SK-N-SH (cell line): ENCODE measurements around the gene KCNT1. TPM values are rescaled to one million over a fixed set of nuclear protein-coding genes. Genes with fewer than 3 reads are reported as not detected.

Source experiments
- CTCF ChIA-PET: fragments of 300-600, 350-600 bp; formaldehyde crosslinking; extraction: SDS; loops from one replicate; lab custom pipeline; 2021; lab: Yijun Ruan, JAX
- POLR2A ChIA-PET: fragments of 350-600 bp; sonication (Branson Sonifier 250); formaldehyde crosslinking; extraction: SDS; loops from one replicate; lab custom pipeline; 2020; ENCODE audit warnings: antibody characterized with exemption, inconsistent platforms; lab: Yijun Ruan, JAX
- DNase-seq: peaks from one replicate; pipeline ENCODE4 v3.0.0; 2012
- H2AFZ ChIP-seq: fragments of 200-600 bp; sonication (generic); 2 replicates; pipeline ENCODE4 v1.8.1; 2016; ENCODE audit warnings: antibody characterized with exemption, mild to moderate bottlenecking, low read depth
- H3F3A ChIP-seq: fragments of 200-600 bp; sonication (generic); replicated peaks from 2 replicates; pipeline ENCODE3; 2016; ENCODE audit warnings: antibody characterized with exemption, mild to moderate bottlenecking; ENCODE audit not compliant: insufficient read depth
- H3K27ac ChIP-seq, 2 experiments: fragments of 200-500 bp in 1 of 2; fragments of 200-600 bp in 1 of 2; sonication (Bioruptor generic) in 1 of 2; sonication (generic), shearing (Covaris generic) in 1 of 2; 2 replicates each; pipeline versions ENCODE4 v1.5.1 to v1.6.1; 2014 to 2016; ENCODE audit warnings: low read depth in 2 of 2, inconsistent platforms in 1 of 2, low read length in 1 of 2, mild to moderate bottlenecking in 1 of 2, mixed read lengths in 1 of 2
- H3K27me3 ChIP-seq: fragments of 200-600 bp; sonication (generic), shearing (Covaris generic); 2 replicates; pipeline ENCODE4 v1.6.1; 2016; ENCODE audit warnings: mixed run types; ENCODE audit not compliant: insufficient read depth
- H3K36me3 ChIP-seq, 2 experiments: fragments of 200-500 bp in 1 of 2; fragments of 200-600 bp in 1 of 2; sonication (Bioruptor generic) in 1 of 2; sonication (generic) in 1 of 2; replicated peaks in 1 of 2; 2 replicates each; pipeline versions ENCODE3 to v1.5.1; 2014 to 2016; ENCODE audit warnings: low read length in 1 of 2, mild to moderate bottlenecking in 1 of 2; ENCODE audit not compliant: insufficient read depth in 2 of 2, control insufficient read depth in 1 of 2
- H3K4me1 ChIP-seq, 2 experiments: fragments of 200-500 bp in 1 of 2; fragments of 200-600 bp in 1 of 2; sonication (Bioruptor generic) in 1 of 2; sonication (generic), shearing (Covaris generic) in 1 of 2; 2 replicates each; pipeline versions ENCODE4 v1.5.1 to v1.6.1; 2014 to 2016; ENCODE audit warnings: low read depth in 1 of 2, low read length in 1 of 2, mixed run types in 1 of 2; ENCODE audit not compliant: insufficient read depth in 2 of 2, control insufficient read depth in 1 of 2
- H3K4me2 ChIP-seq: fragments of 200-600 bp; sonication (generic), shearing (Covaris generic); 2 replicates; pipeline ENCODE4 v1.6.1; 2017; ENCODE audit warnings: mixed run types
- H3K4me3 ChIP-seq, 2 experiments: fragments of 200-500 bp in 1 of 2; fragments of 200-600 bp in 1 of 2; sonication (Bioruptor generic) in 1 of 2; sonication (generic), shearing (Covaris generic) in 1 of 2; 2 replicates each; pipeline versions ENCODE4 v1.5.1 to v1.8.1; 2014 to 2016; ENCODE audit warnings: low read depth in 2 of 2, inconsistent platforms in 1 of 2, low read length in 1 of 2, mild to moderate bottlenecking in 1 of 2, mixed read lengths in 1 of 2, moderate library complexity in 1 of 2
- H3K79me2 ChIP-seq: fragments of 200-600 bp; sonication (generic); 2 replicates; pipeline ENCODE4 v1.8.1; 2017; ENCODE audit warnings: mild to moderate bottlenecking; ENCODE audit not compliant: insufficient read depth
- H3K9ac ChIP-seq: fragments of 200-600 bp; sonication (generic); 2 replicates; pipeline ENCODE4 v1.6.1; 2017; ENCODE audit warnings: mixed run types
- H3K9me2 ChIP-seq: fragments of 200-600 bp; sonication (generic); 2 replicates; pipeline ENCODE4 v1.6.1; 2017; ENCODE audit warnings: mixed run types
- H3K9me3 ChIP-seq: fragments of 200-600 bp; sonication (generic); 2 replicates; pipeline ENCODE4 v1.6.1; 2017; ENCODE audit warnings: mixed run types, mild to moderate bottlenecking, moderate library complexity
- H4K20me1 ChIP-seq: fragments of 200-600 bp; sonication (generic); 2 replicates; pipeline ENCODE4 v1.6.1; 2017; ENCODE audit warnings: mild to moderate bottlenecking, mixed run types; ENCODE audit not compliant: insufficient read depth
- CTCF ChIP-seq: fragments of 200-600 bp; sonication (generic); IDR thresholded peaks from 2 replicates; pipeline ENCODE4 v1.6.1; 2017; ENCODE audit warnings: antibody characterized with exemption, mild to moderate bottlenecking, moderate library complexity
- FOXM1 ChIP-seq: IDR thresholded peaks from 2 replicates; pipeline ENCODE4 v1.4.0; 2012; ENCODE audit warnings: low read depth, mild to moderate bottlenecking
- IRF3 ChIP-seq: fragments of 150-350 bp; IDR thresholded peaks from 2 replicates; pipeline ENCODE4 v1.6.1; 2016; ENCODE audit warnings: mild to moderate bottlenecking, low read depth, low read length
- PBX3 ChIP-seq: IDR thresholded peaks from 2 replicates; pipeline ENCODE4; 2012
- RAD21 ChIP-seq: IDR thresholded peaks from 2 replicates; pipeline ENCODE4 v1.6.1; 2012; ENCODE audit warnings: mild to moderate bottlenecking, low read length
- REST ChIP-seq: IDR thresholded peaks from 2 replicates; pipeline ENCODE4 v1.6.1; 2012; ENCODE audit warnings: mild to moderate bottlenecking, low read depth, low read length, moderate library complexity
- SMC3 ChIP-seq: IDR thresholded peaks from 2 replicates; pipeline ENCODE4 v1.6.1; 2012; ENCODE audit warnings: low read depth, low read length, improper control_type of control experiment
- YY1 ChIP-seq: IDR thresholded peaks from 2 replicates; pipeline ENCODE4 v1.4.0; 2012; ENCODE audit warnings: low read depth, mild to moderate bottlenecking
- WGBS: methylation state at CpG from one replicate; pipeline ENCODE4 v1.1.6; 2017; ENCODE audit warnings: low lambda C conversion rate; 5-methylcytosine and 5-hydroxymethylcytosine counted together
- polyA plus RNA-seq, 3 experiments: library from polyadenylated mRNA; depleted of rRNA; stranded (reverse); fragments of >200 nt; gene quantifications; 2 replicates each; pipeline ENCODE4 v1.2.3, GENCODE V29; 2012

KCNT1 gene
- polyA plus RNA-seq, 1 of the 3 experiments (the other 2 are of a cell fraction) = 0.08 TPM

GRCh38 chr9:135796784-135797485 lies 95.0 kb downstream of the KCNT1 start (continued):
- TF ChIP-seq PBX3 (no peak), YY1 (no peak), IRF3 (no peak), REST (no peak)

- no peak overlapping the region; the same call in 1 of the 2 replicates for H2AFZ ChIP-seq
- peaks cover 0 to 6% of the 10 kb centered on the region in 2 experiments; a peak in 1 of 4 replicates for H3K4me1 ChIP-seq
- no peak overlapping the region for H3K4me3 ChIP-seq
- no peak overlapping the region for H3K27ac ChIP-seq
- POLR2A ChIA-PET = no interaction called here
- no peaks in the 10 kb centered on the region; the same call in 1 of the 2 replicates for H3K27me3 ChIP-seq
- 37% methylated on average over 18 of the region's 24 CpGs for WGBS
- H3K9ac ChIP-seq = no peak overlapping the region
- H3F3A ChIP-seq = no peaks in the 10 kb centered on the region
- H3K9me2 ChIP-seq = no peaks in the 10 kb centered on the region
- H3K4me2 ChIP-seq = no peak overlapping the region
- peak; percentile 32; the same call in 1 of the 2 replicates for TF ChIP-seq SMC3
- TF ChIP-seq RAD21 = peak; percentile 59
- TF ChIP-seq CTCF = peak; percentile 70
- no peak for TF ChIP-seq FOXM1
- TF ChIP-seq, all 33 proteins: peak for 3
- no peaks in the 10 kb centered on the region for H4K20me1 ChIP-seq
- H3K36me3 ChIP-seq = no peaks in the 10 kb centered on the region
- CTCF ChIA-PET = interaction anchor here (0.5 to 3.1 kb wide), 29 partner anchors 8 to 1559 kb away, joined by 3 to 23 read pairs (median 3); no protein-coding TSS in a partner anchor
- H3K79me2 ChIP-seq = no peaks in the 10 kb centered on the region
- no peaks in the 10 kb centered on the region for H3K9me3 ChIP-seq
- DNase-seq = peak; percentile 90
Measured at GRCh38 chr9:135797507-135798262, 95.7 kb downstream of the KCNT1 start.
